ENCODE measurements around the gene STARD5. TPM values are rescaled to one million over a fixed set of nuclear protein-coding genes. Genes with fewer than 3 reads are reported as not detected.

STARD5 gene
- total and polyA plus RNA-seq, 2 of the 8 experiments (the other 6 are each of a cell fraction or from before 2014, with no cell fraction given), result 5.5 to 10.4 TPM

DNA sequence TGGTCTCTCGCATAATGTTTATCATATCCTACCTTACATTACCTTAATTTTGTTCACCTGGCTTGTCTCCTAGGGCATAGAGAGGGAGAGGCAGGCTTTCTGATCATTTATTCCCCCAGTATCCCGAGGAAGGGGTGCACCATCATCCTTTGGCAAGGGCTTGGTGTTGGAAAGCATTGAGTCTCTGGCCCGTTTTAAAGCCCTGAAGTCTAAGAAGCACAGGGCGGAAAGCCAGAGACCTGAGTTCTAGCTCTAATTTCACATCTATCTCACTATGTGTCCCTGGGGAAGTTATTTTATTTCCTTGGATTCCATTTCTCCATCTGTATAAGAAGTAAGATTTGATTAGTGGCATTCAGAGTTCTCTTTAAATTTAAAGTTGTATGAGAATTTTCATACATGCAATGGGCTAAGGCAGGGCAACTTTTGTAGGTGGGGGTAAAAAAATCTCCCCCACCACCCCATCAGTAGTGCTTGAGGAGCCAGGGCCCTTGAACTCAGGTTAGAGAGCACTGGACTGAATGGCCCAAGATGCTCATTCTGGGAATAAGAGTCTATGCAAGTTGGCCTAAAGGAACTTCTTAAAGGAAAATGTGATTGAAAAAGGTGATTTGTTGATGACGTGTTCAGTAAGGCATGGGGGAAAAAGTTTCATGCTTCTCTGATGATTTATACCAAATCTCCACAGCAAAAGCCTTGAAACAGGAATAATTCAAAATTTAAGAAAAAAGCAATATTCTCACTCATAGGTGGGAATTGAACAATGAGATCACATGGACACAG is 40.0 kb upstream of the STARD5 start:
- no peaks in the 10 kb centered on the region for H3K23me2 ChIP-seq (ENCODE audit: low read depth, low read length)
- H3K9ac ChIP-seq (replicated peaks in 1 of 4; ENCODE audit: extremely low read depth in 1 of 4, low read depth in 3 of 4, low read length in 3 of 4), result no peak overlapping the region
- no peaks in the 10 kb centered on the region for H3K36me3 ChIP-seq (ENCODE audit: control insufficient read depth in 2 of 4, insufficient read depth in 4 of 4, low read length in 3 of 4)
- FAIRE-seq (no peak), DNase-seq (ENCODE audit: low read depth in 1 of 2, low spot score in 2 of 2) (no peak)
- no peak overlapping the region for H3K56ac ChIP-seq (replicated peaks; ENCODE audit: insufficient read length, low read depth, low read length)
- H3K4ac ChIP-seq (replicated peaks; ENCODE audit: insufficient read length, low read depth, low read length), result no peak overlapping the region
- no peak overlapping the region for H4K8ac ChIP-seq (ENCODE audit: extremely low read depth, insufficient read depth, low read length)
- 88% methylated on average over 5 of the region's 5 CpGs; no CpG with 5 or more reads in 1 of the 2 experiments for WGBS, 2 experiments (ENCODE audit: extremely low coverage in 1 of 2, insufficient coverage in 1 of 2, insufficient read length in 1 of 2, insufficient replicate concordance in 2 of 2, low coverage in 1 of 2, low lambda C conversion rate in 2 of 2, missing lambda C conversion rate in 1 of 2)
- H3K27me3 ChIP-seq (replicated peaks in 1 of 4; ENCODE audit: control insufficient read depth in 3 of 4, extremely low read depth in 1 of 4, insufficient read depth in 3 of 4, low read length in 3 of 4), result no peaks in the 10 kb centered on the region
- no peak overlapping the region for H3K23ac ChIP-seq (ENCODE audit: insufficient read length)
- no peak overlapping the region for H2AK5ac ChIP-seq (ENCODE audit: low read depth, low read length)
- H3K79me2 ChIP-seq (ENCODE audit: control insufficient read depth in 1 of 2, insufficient read depth in 2 of 2, low read length in 2 of 2), result no peaks in the 10 kb centered on the region
- POLR2A ChIA-PET (ENCODE audit: partially characterized antibody), result no interaction called here
- no peak overlapping the region for H2BK12ac ChIP-seq (ENCODE audit: low read depth, low read length)
- H3K79me1 ChIP-seq (ENCODE audit: low read depth, low read length), result no peaks in the 10 kb centered on the region
- H2AFZ ChIP-seq (ENCODE audit: low read length), result no peak overlapping the region
- H2BK15ac ChIP-seq (ENCODE audit: low read length), result no peak overlapping the region
- H3K4me2 ChIP-seq (ENCODE audit: insufficient read depth in 1 of 2, low read depth in 2 of 2, low read length in 2 of 2), result no peak overlapping the region
- H4K5ac ChIP-seq (ENCODE audit: insufficient read length, low read depth, low read length), result no peak overlapping the region
- H3K14ac ChIP-seq (ENCODE audit: insufficient read length), result no peak overlapping the region
- no peak overlapping the region for H3K4me3 ChIP-seq (ENCODE audit: extremely low read depth in 1 of 4, insufficient read depth in 2 of 4, low read depth in 3 of 4, low read length in 4 of 4)
- CTCF ChIA-PET (ENCODE audit: partially characterized antibody), result no interaction called here
- no peaks in the 10 kb centered on the region for H3K9me3 ChIP-seq (ENCODE audit: insufficient read depth in 2 of 2, low read depth in 1 of 2, low read length in 1 of 2)
- H2BK20ac ChIP-seq (ENCODE audit: low read length), result no peak overlapping the region
- H3K27ac ChIP-seq (ENCODE audit: low read depth, low read length), result no peak overlapping the region
- H4K91ac ChIP-seq (replicated peaks; ENCODE audit: insufficient read length, low read length), result no peak overlapping the region
- H2BK5ac ChIP-seq (ENCODE audit: low read depth, low read length), result no peak overlapping the region
- H2BK120ac ChIP-seq (replicated peaks; ENCODE audit: low read depth, low read length), result no peak overlapping the region
- H3K18ac ChIP-seq (ENCODE audit: extremely low read depth, low read length), result no peak overlapping the region
- H3K4me1 ChIP-seq (replicated peaks in 1 of 4; ENCODE audit: control insufficient read depth in 3 of 4, insufficient read depth in 4 of 4, low read length in 3 of 4), result no peaks in the 10 kb centered on the region
- H4K20me1 ChIP-seq (replicated peaks in 1 of 2; ENCODE audit: control insufficient read depth in 1 of 2, insufficient read depth in 2 of 2, low read length in 2 of 2), result no peaks in the 10 kb centered on the region
- TF ChIP-seq SIN3A (conservative IDR thresholded peaks at IDR 0.05 in 1 of 2, IDR thresholded peaks at IDR 0.05 in 1 of 2; ENCODE audit: low read depth in 1 of 2, low read length in 2 of 2) (no peak), PHF8 (conservative IDR thresholded peaks at IDR 0.05; ENCODE audit: low read depth, low read length) (no peak), HDAC2 (IDR thresholded peaks at IDR 0.05; ENCODE audit: borderline replicate concordance in 1 of 2, low read depth in 2 of 2, low read length in 2 of 2) (no peak), RAD21 (IDR thresholded peaks at IDR 0.05 in 1 of 2, conservative IDR thresholded peaks at IDR 0.05 in 1 of 2; ENCODE audit: low read depth in 2 of 2, low read length in 2 of 2) (no peak), BRCA1 (IDR thresholded peaks at IDR 0.05; ENCODE audit: low read depth, low read length) (no peak), POLR2A (IDR thresholded peaks at IDR 0.05; ENCODE audit: control extremely low read depth in 1 of 2, low read depth in 2 of 2, low read length in 2 of 2) (no peak), ASH2L (IDR thresholded peaks at IDR 0.05; ENCODE audit: low read length) (no peak), BACH1 (IDR thresholded peaks at IDR 0.05; ENCODE audit: low read length) (no peak), SUZ12 (IDR thresholded peaks at IDR 0.05; ENCODE audit: low read length) (no peak)
- TF ChIP-seq, protein P1, sequence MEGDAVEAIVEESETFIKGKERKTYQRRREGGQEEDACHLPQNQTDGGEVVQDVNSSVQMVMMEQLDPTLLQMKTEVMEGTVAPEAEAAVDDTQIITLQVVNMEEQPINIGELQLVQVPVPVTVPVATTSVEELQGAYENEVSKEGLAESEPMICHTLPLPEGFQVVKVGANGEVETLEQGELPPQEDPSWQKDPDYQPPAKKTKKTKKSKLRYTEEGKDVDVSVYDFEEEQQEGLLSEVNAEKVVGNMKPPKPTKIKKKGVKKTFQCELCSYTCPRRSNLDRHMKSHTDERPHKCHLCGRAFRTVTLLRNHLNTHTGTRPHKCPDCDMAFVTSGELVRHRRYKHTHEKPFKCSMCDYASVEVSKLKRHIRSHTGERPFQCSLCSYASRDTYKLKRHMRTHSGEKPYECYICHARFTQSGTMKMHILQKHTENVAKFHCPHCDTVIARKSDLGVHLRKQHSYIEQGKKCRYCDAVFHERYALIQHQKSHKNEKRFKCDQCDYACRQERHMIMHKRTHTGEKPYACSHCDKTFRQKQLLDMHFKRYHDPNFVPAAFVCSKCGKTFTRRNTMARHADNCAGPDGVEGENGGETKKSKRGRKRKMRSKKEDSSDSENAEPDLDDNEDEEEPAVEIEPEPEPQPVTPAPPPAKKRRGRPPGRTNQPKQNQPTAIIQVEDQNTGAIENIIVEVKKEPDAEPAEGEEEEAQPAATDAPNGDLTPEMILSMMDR (IDR thresholded peaks at IDR 0.05; ENCODE audit: control extremely low read depth in 1 of 3, insufficient read depth in 1 of 3, low read depth in 1 of 3, low read length in 3 of 3), result no peak

Measured in H1 (cell line).